HK-2 (cell line): Measurements from ENCODE around the gene ARL6IP4.
"Not testable (repeated sequence)": the region's sequence is repeated elsewhere in the genome, so short reads cannot be mapped to it uniquely, and the experiment has no call there.

Experiments used
- DNase-seq: peaks from one replicate; pipeline ENCODE4 v3.0.0-alpha.2; 2018; ENCODE audit not compliant: unreplicated experiment

Gene ARL6IP4

DNA sequence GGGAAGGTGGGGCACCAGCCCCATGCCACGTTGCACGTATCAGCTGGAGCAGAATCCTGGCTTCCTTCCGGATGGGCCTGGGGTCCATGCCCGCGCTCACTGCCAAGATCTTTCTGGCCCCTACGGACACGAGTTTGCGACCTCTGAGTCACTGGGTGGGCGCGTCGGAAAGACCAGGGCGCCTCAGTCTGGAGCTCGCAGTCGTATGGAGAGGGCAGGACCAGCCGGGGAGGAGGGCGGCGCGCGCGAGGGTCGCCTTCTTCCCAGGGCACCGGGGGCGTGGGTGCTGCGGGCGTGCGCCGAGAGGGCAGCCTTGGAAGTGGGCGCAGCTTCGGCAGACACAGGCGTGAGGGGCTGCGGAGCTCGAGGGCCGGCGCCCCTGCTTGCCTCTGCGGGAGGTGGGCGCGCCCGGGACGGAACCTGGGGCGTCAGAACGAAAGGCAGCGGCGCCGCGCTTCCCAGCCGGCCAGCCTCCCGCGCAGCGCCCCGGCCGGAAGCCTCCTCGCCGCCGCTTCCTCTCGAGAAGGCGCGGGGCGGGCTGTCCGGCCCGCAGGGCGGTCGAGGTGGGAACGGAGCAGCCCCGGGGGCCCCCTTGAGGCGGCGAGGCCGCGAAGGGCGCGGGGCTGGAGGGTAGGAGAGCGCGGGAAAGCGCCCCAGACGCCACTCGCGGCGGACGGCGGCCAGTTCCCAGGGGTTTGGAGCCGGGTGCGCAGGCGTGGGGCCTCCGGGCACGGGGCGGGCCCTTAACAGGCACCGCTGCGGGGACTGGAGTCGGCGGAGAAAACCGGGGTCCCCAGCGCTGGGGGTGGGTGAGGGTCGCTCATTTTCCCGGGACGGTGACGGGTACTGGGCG lies at the start of gene ARL6IP4:
Gene ARL6IP4, plus strand, starts transcription at position 499 of the 853 bp plus-strand sequence. CDS start 459 bp downstream, outside the sequence.
- DNase-seq: peak; percentile 67

- DNase-seq: no peak
Observed at GRCh38 chr12:122932207-122932606, 48.3 kb upstream of the ARL6IP4 start.

- no peak for DNase-seq
Observed at GRCh38 chr12:122934722-122935121, 45.8 kb upstream of the ARL6IP4 start.

DNA sequence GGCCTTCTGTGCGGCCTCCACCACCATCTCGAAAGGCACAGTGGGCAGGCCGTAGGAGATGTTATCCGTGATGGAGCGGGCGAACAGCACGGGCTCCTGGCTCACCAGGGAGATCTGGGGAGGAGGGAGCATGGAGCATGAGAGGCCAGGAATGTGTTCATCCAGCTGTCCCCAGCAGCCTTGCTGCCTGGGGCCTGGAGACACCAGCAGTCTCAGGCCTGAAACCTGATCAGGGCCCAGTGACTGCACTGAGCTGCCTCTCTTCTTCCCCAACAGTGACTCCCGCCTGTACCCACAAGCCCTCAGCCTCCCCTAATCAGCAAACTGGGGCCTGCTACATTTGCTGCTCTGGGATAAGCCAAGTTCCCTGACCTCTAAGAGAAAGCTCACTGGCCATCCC lies 45.2 kb upstream of the ARL6IP4 start:
- DNase-seq: no peak

DNA sequence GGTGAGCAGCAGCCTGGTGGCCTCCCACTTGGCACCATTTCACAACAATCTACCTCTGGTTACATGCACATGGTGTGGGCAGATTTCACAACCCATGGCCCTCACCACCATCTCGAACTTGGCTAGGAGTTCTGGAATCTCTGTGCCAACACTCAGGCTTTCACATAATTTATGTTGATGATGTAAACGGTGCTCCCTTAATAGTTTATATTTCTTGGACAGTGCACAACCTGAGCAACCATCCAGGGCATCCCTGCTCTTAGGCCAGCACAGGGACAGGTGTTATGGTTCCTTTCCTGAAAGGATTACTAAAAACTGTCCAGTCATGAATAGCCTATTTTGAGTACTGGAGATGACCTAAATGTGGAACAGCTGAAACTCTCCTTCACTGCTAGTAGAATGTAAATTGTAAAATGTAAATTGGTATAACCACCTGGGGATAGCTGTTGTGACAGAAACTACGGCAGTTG lies 42.8 kb upstream of the ARL6IP4 start:
- DNase-seq: no peak

DNA sequence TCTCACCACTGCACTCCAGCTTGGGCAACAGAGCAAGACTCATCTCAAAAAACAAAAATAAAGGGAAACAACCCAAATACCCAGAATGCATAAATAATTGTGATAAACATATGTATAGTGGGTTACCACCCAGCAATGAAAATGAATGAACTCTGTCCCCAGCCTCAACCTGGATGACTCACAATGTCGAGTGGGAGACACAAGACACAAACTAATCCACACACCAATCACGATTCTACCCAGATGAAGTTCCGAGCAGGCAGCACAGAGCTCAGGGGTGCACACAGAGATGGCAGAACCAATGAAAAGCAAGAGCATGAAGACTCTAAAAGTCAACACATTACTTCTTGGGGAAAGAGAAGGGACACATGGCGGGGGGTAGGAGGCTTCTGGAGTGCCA lies 41.4 kb upstream of the ARL6IP4 start:
- no peak for DNase-seq

GRCh38 chr12:122941351-122941750 lies 39.1 kb upstream of the ARL6IP4 start:
- not testable (repeated sequence) for DNase-seq

DNA sequence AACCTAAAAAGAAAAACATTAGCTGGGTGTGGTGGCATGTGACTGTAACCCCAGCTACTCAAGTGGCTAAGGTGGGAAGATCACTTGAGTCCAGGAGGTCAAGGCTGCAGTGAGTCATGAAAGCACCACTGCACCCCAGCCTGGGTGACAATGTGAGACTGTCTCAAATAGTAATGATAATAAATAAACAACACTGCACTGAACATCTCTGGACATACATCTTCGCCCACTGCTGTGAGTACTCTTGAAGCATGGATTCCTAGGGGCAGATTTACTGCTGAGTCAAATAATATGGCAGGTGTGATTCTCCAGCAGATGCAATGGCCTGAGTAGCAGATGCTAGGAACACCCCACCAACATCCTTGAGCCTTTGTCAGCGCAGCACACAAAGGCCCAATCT lies 37.8 kb upstream of the ARL6IP4 start:
- no peak for DNase-seq

GRCh38 chr12:122943196-122943595 lies 37.3 kb upstream of the ARL6IP4 start:
- peak; percentile 28 for DNase-seq

GRCh38 chr12:122944605-122945592 lies 35.6 kb upstream of the ARL6IP4 start:
- DNase-seq: no peak

DNA sequence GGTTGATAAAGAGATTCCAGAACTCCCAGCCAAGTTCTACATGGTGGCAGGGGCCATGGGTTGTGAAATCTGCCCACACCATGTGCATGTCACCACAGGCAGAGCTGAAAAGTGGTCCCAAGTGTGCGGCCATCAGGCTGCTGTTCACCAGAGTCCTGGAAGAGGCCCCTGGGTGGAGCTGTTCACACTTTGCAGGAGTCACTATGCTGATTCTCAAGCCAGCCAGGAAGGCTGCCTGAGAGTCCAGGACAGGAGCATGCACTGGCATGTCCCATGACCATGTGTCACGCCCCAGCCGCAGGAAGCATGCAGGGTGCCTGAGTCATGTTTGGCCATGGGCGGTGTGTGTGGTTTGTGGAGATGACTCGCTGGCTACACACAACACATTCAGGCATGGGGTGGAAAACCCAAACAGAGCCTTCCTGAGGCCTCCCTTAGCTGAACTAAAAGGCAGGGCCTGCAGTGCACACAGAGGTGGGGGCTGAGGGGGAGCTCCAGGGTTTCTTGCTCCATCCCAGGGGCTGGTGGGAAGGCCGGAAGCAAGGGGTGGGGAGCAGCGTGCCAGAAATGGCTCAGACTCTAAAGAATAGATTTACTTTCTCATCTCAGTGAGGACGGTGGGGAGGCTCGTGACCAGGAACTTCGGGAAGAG lies 33.7 kb upstream of the ARL6IP4 start:
- DNase-seq: peak; percentile 98

DNA sequence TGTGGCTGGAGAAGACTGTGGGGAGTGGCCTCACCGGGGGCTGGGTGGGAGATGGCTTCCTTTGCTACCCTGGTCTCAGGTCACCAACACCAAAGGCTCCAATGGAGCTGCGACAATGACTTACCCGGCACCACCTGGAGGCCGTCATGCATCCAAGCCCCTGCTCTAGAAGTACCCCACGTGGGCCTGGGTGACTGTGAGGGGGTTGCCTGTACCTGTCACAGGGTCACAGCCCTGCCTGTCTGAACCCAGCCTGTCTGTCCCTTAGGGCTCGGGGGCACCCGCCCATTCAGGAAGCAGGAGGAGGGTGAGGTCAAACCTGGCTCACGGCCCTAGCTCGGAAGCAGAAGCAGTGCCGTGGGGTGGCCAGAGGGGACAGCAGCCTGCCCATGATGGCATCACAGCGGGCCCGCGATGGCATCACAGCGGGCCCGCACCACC lies 33.1 kb upstream of the ARL6IP4 start:
- DNase-seq: no peak

DNA sequence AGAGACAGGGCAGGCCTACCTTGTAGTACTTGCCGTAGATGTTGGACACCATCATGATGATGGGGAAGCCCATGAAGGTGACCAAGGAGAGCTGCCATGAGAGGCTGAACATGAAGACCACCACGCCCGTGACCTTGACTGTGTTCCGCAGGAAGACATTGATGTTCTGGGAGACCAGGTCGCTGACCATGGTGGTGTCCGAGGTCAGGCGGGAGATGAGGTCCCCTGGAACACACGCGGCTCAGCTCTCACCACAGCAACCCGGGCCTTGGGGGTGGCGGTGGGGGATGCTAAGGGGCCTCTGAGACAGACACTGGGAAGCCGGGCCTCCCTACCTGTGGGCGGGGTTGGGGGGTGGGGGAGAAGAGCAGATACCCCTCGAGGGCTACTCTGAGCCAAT lies 31.9 kb upstream of the ARL6IP4 start:
- DNase-seq: no peak

DNA sequence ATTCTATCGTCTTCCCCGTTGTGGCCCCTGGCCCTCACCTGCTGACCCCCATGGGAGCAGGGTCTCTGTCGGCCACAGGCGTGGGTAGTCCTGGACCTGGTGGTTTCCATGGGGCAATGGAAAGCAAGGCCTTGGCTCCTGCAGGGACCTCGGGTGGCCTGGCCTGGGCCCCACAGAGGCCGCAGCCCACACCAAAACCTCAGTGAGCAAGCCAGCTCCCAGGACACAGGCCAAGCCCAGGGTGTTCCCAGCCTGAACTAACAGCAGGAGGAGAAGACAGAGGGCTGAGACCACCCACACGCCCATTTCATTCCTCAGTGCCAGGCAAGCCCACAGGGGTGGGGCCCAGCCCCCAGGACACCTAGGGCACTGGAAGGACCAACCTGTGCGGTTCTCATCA lies 31.1 kb upstream of the ARL6IP4 start:
- no peak for DNase-seq

DNA sequence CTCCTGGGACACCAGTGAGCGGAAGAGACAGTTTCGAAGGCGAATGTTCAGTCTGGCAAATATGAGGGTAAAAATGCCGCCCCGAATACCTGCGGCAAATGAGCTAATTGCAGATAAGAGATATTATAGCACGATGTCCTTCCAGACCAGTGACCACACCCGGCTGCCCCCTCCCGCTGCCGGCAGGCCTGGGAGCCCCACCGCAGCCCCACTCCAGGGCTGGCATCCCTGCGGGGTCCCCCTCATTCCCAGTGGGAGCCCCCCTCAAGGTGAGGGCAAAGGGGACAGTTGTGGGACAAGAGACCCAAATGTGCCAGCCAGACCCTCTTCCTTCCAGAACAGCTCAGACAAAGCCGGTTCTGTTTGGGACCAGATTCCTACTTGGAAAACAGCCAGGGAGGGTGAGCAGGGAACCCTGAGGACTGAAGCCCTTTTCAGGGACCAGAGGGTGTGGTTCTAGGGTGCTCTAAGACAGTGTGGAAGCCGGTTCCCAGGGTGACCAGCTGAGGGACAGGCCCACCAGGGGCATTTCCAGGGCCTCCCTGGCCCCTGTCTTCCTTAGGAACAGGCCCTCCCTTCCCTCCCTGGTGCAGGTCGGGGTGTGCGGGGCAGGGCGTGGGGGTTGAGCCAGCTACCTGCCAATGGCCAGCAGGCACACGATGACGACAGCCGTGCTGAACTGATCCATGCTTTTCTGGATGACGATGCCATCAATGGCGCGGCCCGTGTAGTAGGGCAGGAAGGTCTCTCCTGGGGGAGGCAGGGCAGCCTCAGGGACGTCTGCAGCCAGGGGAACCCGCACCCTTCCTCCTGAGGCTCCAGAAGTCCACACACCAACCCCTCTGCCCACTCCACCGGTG lies 30.4 kb upstream of the ARL6IP4 start:
- no peak for DNase-seq

DNA sequence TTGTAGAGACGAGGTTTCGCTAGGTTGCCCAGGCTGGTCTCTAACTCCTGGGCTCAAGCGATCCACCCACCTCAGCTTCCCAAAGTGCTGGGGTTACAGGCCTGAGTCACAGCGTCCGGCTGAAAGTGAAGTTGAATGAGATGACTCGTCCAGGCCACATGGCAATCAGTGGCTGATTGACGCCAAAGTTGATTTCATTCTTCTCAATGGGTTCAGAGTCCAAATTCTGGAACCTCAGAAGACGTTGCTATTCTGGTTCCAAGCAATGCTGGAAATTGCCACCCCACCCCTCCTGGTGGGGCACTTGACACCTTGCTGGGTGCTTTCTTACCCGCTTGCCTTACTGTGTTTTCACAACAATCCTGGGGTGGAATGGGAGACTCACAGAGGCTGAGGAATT lies 29.1 kb upstream of the ARL6IP4 start:
- peak; percentile 67 for DNase-seq

DNA sequence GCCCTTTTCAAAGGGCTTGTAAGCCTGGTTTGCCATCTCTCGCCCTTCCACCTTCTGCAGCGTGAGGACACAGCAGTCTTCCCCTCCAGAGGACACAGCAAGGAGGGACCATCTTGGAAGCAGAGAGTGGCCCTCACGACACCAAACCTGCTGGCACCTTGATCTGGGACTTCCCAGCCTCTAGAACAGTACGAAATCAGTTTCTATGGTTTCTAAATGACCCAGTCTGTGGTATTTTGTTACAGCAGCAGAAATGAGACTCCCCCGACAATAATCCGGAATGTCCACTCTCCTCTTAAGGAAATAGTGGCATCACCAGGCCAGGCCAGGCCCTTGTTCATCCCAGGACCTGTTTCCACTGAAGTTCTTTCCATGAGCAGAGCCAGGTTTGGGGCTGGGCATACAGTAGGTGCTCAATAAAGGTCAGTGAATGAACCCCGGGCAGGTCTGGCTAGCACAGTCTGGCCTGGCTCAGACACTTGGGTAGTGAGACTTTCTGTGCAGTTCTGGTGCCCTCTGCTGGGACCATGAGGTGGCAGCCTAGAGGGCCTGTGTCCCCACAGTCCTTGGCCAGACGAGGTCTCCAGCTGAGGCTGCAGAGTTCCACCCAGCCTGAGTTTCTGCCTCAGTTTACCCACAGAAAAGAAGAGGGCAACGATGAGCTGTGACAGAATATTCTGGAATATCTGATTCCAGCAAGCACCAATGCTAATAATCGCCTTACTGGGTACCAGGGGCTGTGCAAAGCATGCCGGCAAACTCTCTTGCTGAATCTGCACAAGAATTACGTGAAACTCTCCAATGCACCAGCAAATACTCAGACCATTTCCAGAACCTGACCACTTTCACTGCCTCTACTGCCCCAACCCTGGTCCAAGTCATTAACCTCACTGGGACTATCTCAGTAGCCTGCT lies 28.2 kb upstream of the ARL6IP4 start:
- peak; percentile 65 for DNase-seq

GRCh38 chr12:122955156-122955555 lies 25.3 kb upstream of the ARL6IP4 start:
- DNase-seq: no peak

DNA sequence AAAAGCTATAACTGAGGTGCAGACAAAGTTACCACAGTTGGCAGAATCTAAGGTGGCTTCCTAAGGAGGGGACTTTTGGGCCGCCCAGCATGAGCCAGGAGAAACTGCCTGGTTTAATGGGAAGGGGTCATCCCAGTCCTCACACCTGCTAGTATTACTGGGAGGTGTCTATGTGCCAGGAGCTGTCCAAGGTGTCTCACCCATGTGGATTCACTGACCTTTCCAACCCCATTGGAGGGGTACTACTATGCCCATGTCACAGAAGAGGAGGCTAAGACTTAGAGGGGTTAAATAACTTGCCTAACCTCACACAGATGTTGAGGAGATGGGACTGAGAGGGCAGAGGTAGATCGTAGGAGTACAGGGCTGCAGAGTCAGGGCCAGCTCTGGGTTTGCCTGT lies 24.4 kb upstream of the ARL6IP4 start:
- DNase-seq: no peak
